Hepatocyte (in vitro differentiated cells): ENCODE measurements around the gene DAB1. TPM values are rescaled to one million over a fixed set of nuclear protein-coding genes. Genes with fewer than 3 reads are reported as not detected.
A peak's percentile ranks its signal among the peaks of the same experiment; 100 is the strongest.

Experiments
- DNase-seq: peaks from one replicate; pipeline ENCODE4 v3.0.0-alpha.2; 2016; ENCODE audit warnings: low spot score
- H2AFZ ChIP-seq: fragments of 200-600 bp; sonication (generic); 2 replicates; pipeline ENCODE4 v1.6.0; 2016; ENCODE audit warnings: antibody characterized with exemption, mild to moderate bottlenecking
- H3K27ac ChIP-seq: fragments of 200-600 bp; sonication (generic); 2 replicates; pipeline ENCODE4 v1.5.1; 2016; ENCODE audit warnings: mild to moderate bottlenecking
- H3K27me3 ChIP-seq: fragments of 200-600 bp; sonication (generic); 2 replicates; pipeline ENCODE4 v1.6.1; 2016
- H3K36me3 ChIP-seq: fragments of 200-600 bp; sonication (generic); replicated peaks from 2 replicates; pipeline ENCODE4 v1.5.1; 2016; ENCODE audit warnings: low read depth; ENCODE audit not compliant: insufficient read depth
- H3K4me1 ChIP-seq: fragments of 200-600 bp; sonication (generic); 2 replicates; pipeline ENCODE4 v1.5.1; 2016; ENCODE audit warnings: mild to moderate bottlenecking, moderate library complexity; ENCODE audit not compliant: insufficient read depth
- H3K4me2 ChIP-seq: fragments of 200-600 bp; sonication (generic); 2 replicates; pipeline ENCODE4 v1.6.0; 2016
- H3K4me3 ChIP-seq: fragments of 200-600 bp; sonication (generic); 2 replicates; pipeline ENCODE4 v1.5.1; 2016; ENCODE audit warnings: mild to moderate bottlenecking
- H3K79me2 ChIP-seq: fragments of 200-600 bp; sonication (generic); 2 replicates; pipeline ENCODE4 v1.6.0; 2017; ENCODE audit warnings: mild to moderate bottlenecking
- H3K9me2 ChIP-seq: fragments of 200-600 bp; sonication (generic); replicated peaks from 2 replicates; pipeline ENCODE4 v1.6.0; 2017; ENCODE audit warnings: mild to moderate bottlenecking; ENCODE audit not compliant: insufficient read depth
- H3K9me3 ChIP-seq: fragments of 200-600 bp; sonication (generic); 2 replicates; pipeline ENCODE4 v1.5.1; 2016; ENCODE audit warnings: low read depth, mild to moderate bottlenecking
- H4K20me1 ChIP-seq: fragments of 200-600 bp; sonication (generic); 2 replicates; pipeline ENCODE4 v1.6.0; 2016; ENCODE audit warnings: mild to moderate bottlenecking; ENCODE audit not compliant: insufficient read depth, poor library complexity, severe bottlenecking
- EZH2 ChIP-seq: fragments of 200-600 bp; sonication (generic); IDR thresholded peaks from 2 replicates; pipeline ENCODE4 v1.6.1; 2016; ENCODE audit warnings: antibody characterized with exemption, mild to moderate bottlenecking, borderline replicate concordance
- EZH2phosphoT487 ChIP-seq: fragments of 200-600 bp; sonication (generic); IDR thresholded peaks from one replicate; pipeline ENCODE4 v1.6.1; 2018; ENCODE audit warnings: antibody characterized with exemption, mild to moderate bottlenecking, low read depth, moderate library complexity; ENCODE audit not compliant: unreplicated experiment, severe bottlenecking
- WGBS: methylation state at CpG from one replicate; pipeline ENCODE4 v1.1.6; 2016; ENCODE audit warnings: low lambda C conversion rate; ENCODE audit errors: missing lambda C conversion rate; 5-methylcytosine and 5-hydroxymethylcytosine counted together
- polyA plus RNA-seq: library from polyadenylated mRNA; unstranded; fragments of >200 nt; fragmentation: Nextera tagmentation; extraction: Ambion mirVana; gene quantifications from 2 replicates; pipeline ENCODE4 v1.2.1, GENCODE V29; 2016
- total RNA-seq: library from RNA; depleted of rRNA; stranded (reverse); fragments of >200 nt; gene quantifications from 2 replicates; pipeline ENCODE4 v1.2.3, GENCODE V29; 2014
- TF ChIP-seq, protein P1 (sequence below): fragments of 200-600 bp; sonication (generic); IDR thresholded peaks from 2 replicates; pipeline ENCODE4 v1.5.1; 2016; ENCODE audit warnings: antibody characterized with exemption, mild to moderate bottlenecking; ENCODE audit not compliant: poor library complexity

The DAB1 gene
- total and polyA plus RNA-seq, 2 experiments from 2014 or later: 19.5 to 37.6 TPM

DNA sequence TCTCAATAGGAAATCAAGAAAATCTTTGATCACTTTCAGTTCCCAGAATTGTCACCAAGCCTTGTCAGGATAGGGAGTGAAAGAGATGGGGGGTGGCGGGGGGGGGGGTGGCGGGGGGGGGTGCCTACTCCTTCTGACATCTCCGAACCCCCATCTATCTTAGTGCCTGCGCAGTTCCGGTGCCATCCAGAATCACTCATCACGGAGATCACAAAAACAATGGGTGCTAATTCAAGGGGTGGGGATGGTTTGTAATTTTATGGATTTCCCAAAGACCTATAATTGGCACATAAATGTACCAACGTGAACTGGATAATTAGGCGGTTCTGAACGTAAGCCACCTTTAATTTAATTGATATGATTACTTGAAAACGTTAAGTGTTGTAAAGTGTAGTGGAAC, 2.1 kb downstream of the DAB1 start:
- Histone ChIP-seq H3K27ac (peak overlapping the region; percentile 68), H2AFZ (peak overlapping the region; percentile 67), H3K79me2 (peaks cover 24% of the 10 kb centered on the region), H3K4me2 (peak overlapping the region; percentile 98), H4K20me1 (no peaks in the 10 kb centered on the region), H3K9me2 (no peaks in the 10 kb centered on the region), H3K4me1 (no peaks in the 10 kb centered on the region), H3K4me3 (peak overlapping the region; percentile 46), H3K27me3 (peaks cover 55% of the 10 kb centered on the region), H3K9me3 (no peaks in the 10 kb centered on the region), H3K36me3 (no peaks in the 10 kb centered on the region)
- 1% methylated on average over 10 of the region's 10 CpGs for WGBS
- TF ChIP-seq EZH2 (no peak), EZH2phosphoT487 (no peak)
- TF ChIP-seq, protein P1, sequence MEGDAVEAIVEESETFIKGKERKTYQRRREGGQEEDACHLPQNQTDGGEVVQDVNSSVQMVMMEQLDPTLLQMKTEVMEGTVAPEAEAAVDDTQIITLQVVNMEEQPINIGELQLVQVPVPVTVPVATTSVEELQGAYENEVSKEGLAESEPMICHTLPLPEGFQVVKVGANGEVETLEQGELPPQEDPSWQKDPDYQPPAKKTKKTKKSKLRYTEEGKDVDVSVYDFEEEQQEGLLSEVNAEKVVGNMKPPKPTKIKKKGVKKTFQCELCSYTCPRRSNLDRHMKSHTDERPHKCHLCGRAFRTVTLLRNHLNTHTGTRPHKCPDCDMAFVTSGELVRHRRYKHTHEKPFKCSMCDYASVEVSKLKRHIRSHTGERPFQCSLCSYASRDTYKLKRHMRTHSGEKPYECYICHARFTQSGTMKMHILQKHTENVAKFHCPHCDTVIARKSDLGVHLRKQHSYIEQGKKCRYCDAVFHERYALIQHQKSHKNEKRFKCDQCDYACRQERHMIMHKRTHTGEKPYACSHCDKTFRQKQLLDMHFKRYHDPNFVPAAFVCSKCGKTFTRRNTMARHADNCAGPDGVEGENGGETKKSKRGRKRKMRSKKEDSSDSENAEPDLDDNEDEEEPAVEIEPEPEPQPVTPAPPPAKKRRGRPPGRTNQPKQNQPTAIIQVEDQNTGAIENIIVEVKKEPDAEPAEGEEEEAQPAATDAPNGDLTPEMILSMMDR: no peak
- DNase-seq: no peak

DNA sequence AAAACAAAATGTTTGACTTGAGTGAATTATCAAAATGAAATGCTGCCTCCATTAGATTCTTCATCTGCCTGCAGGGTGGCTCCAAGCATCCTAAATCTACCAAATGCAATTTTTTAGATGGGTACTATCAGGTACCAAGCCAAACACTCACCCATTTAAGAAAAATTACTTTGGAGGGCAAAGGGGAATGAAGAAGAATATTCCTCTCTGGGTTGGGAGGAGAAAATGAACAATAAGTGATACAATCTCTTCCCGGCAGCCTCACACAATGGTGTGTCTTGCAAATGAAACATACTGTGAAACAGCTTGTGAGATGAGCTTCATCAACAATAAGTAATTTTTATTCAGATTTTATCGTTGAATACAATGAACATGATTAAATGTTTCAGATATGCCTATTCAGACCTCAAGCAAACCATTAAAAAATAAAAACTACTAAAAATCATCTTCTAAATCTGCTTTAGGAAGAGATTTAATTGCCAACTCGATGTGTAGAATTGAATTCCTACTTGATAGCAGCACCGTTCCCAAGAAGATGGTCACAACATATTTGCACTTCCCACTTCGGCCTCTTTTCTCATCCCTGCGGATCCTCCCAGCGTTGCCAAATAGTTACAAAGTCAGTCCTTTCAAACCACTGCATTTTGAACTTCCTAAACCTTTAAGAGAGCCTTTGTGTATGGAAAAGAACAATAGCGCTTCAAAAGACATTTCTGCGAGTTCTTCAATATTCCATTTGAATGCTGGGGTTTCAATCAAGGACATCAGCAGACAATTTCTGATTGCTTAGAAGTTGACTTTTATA, 2.7 kb downstream of the DAB1 start:
- Histone ChIP-seq H3K4me2 (peak overlapping the region; percentile 98), H3K27me3 (peaks cover 51% of the 10 kb centered on the region), H3K36me3 (no peaks in the 10 kb centered on the region), H3K4me3 (no peak overlapping the region), H3K9me2 (no peaks in the 10 kb centered on the region), H3K9me3 (no peaks in the 10 kb centered on the region), H3K27ac (no peak overlapping the region), H3K4me1 (no peaks in the 10 kb centered on the region), H2AFZ (no peak overlapping the region), H3K79me2 (peaks cover 29% of the 10 kb centered on the region), H4K20me1 (no peaks in the 10 kb centered on the region)
- WGBS: 18% methylated on average over 9 of the region's 9 CpGs
- no peak for DNase-seq
- peak; percentile 36 for TF ChIP-seq EZH2phosphoT487
- TF ChIP-seq EZH2: no peak

DNA sequence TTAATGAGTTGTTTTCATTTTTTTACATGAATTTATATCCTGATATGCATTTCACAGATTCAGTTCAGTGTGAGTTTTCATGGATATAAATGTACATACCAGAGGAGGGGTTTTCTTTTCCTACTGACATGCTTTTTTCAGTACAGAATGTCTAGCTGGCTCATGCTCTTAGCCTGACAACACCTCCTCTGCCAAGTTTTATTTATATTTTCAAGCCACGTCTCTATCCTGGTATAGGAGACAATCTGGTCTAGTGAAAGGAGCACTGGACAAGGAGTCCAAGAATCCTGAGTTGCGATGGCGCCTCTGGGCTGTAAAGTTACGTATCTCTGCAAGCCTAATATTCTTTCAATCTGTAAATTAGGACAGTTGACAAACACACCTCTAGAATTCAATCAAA, 4.9 kb downstream of the DAB1 start:
- WGBS: 88% methylated on average over 4 of the region's 4 CpGs
- Histone ChIP-seq H3K4me2 (no peak overlapping the region), H3K27ac (no peak overlapping the region), H3K4me1 (no peaks in the 10 kb centered on the region), H3K9me2 (no peaks in the 10 kb centered on the region), H2AFZ (no peak overlapping the region), H3K4me3 (no peak overlapping the region), H3K79me2 (peaks cover 46% of the 10 kb centered on the region), H4K20me1 (no peaks in the 10 kb centered on the region), H3K9me3 (no peaks in the 10 kb centered on the region), H3K27me3 (peaks cover 38% of the 10 kb centered on the region), H3K36me3 (no peaks in the 10 kb centered on the region)
- TF ChIP-seq, protein P1: no peak
- no peak for TF ChIP-seq EZH2phosphoT487
- TF ChIP-seq EZH2: no peak
- no peak for DNase-seq

DNA sequence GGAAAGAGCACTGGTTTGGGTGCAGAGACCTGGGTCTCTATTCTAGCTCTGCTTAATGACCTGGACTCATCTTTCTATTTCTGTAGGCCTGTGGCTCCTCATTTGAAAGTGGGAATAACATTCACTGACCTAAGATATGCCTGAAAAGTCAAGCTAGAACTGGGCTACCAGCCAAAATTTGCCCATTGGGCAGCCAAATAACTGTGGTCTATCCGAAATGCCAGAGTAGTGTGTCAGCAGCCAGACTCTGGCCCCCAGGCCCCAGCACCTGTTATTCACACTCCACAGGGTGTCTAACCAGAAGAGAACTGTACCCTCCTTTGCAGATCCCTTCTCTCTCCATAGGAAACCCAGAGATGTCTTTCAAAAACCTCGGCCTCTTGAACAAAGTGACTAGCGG, 12.6 kb downstream of the DAB1 start:
- Histone ChIP-seq H3K79me2 (peaks cover 28% of the 10 kb centered on the region), H3K9me3 (peaks cover 3% of the 10 kb centered on the region), H2AFZ (no peak overlapping the region), H3K36me3 (no peaks in the 10 kb centered on the region), H3K4me1 (peaks cover 26% of the 10 kb centered on the region), H3K9me2 (no peaks in the 10 kb centered on the region), H4K20me1 (no peaks in the 10 kb centered on the region), H3K27me3 (no peaks in the 10 kb centered on the region), H3K4me2 (no peak overlapping the region), H3K27ac (no peak overlapping the region), H3K4me3 (no peak overlapping the region)
- WGBS: 89% methylated on average over 3 of the region's 3 CpGs
- TF ChIP-seq, protein P1: no peak
- TF ChIP-seq EZH2phosphoT487 (no peak), EZH2 (no peak)
- DNase-seq: no peak
